GM21423 (cell line): Measurements from ENCODE around the gene PRDX3.
A peak's percentile ranks its signal among the peaks of the same experiment; 100 is the strongest.

Source experiments
- ATAC-seq: cut with Tn5 transposase; IDR thresholded peaks from one replicate; pipeline ENCODE4 v1.9.1; 2021; ENCODE audit warnings: mild to moderate bottlenecking, moderate library complexity; ENCODE audit not compliant: unreplicated experiment

The PRDX3 gene

DNA sequence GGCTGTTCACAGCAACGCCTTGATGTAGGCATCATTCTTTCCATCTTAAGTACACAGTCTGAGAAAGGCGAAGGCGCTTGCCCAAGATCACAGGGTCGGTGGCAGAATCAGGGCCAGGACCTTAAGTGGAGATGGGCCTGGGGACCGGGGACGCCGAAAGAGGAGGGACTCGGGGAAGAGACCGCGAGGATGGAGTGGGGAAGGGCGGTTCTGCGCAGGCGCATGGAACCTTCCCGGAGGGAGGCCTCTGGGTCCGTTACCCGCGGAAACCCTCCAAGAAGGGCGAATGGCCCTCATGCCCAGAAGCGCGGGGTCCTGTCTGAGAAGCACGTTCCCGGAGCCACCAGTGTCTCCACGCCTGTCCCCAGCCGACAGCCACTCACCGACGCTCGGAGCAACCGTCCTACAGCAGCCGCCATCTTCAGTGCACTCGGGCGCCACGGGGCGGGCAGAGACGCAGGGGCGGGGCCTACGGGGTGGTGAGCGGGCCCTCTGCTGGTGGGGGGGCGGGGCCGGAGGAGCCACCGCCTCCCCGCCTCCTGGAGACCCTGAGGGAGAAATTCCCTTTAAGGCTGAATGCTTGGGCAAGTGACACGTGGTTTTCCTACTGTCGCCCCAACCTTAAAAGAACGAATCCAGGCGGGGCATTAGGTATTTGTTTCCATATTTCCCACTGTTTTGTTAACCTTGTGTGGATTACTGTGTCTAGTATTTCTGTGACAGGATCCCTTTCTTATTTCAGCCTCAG, at the start of gene PRDX3:
Gene PRDX3 (minus strand): TSS at position 441 of the 748 bp plus-strand sequence. CDS start 22 bp downstream, at position 419.
- peak; percentile 94 for ATAC-seq

DNA sequence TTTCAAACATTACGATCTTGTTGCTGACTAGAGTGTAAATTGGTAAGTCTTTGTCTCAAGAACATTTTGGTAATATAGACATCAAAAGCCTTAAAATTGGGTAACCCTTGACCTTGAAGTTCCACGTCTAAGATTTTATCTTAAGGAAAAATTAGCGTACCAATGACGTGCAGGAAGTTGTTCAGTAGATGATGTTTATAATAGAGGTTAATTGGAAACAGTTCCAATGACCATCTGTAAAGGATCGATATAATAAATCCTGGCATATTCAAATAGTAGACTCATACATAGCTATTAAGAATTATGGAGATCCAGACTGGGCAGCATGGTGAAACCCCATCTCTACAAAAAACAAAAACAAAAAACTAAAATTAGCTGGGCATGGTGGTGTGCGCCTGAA, 49.2 kb upstream of the PRDX3 start:
- no peak for ATAC-seq

DNA sequence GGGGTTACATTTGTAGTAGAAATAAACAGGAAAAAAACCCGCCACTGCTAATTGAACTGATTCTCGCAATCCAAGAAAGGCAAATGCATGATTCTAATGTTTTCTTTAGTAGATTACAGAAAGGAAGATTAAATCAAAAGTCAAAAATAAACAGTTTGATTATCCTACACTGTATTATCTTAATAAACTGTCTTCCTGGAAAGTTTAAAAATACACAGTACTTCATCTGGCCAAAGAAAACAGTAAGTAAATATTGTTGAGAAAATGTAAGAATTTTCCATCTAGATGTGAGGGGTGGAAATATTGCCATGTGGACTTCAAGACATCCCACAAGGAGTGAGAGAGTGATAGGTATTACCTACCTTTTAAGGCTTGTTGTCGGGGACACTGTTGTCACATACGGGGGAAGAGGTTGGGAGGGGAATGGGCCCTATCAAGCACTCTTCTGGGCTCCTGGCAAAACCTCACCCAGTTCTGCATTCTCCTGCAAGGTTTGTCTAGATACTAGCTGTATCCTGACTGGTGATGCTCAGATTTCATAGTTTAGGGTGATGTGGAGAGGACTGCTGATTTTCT, 46.6 kb upstream of the PRDX3 start:
- ATAC-seq, result no peak

DNA sequence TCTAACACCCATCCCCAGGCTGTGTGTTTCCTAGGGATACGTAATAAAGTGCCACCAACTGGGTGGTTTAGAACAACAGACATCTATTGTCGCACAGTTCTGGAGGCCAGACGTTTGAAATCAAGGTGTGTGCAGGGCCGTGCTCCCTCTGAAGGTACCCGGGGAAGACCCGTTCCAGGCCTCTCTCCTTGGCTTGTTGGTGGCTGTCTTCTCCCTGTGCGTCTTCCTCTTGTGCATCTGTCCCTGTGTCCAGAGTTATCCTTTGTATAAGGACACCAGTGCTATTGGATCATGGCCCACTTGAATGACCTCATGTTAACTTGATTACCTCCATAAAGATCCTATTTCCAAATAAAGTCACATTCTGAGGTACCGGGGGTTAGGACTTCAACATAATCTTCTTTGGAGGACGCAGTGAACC, 44.4 kb upstream of the PRDX3 start:
- no peak for ATAC-seq

DNA sequence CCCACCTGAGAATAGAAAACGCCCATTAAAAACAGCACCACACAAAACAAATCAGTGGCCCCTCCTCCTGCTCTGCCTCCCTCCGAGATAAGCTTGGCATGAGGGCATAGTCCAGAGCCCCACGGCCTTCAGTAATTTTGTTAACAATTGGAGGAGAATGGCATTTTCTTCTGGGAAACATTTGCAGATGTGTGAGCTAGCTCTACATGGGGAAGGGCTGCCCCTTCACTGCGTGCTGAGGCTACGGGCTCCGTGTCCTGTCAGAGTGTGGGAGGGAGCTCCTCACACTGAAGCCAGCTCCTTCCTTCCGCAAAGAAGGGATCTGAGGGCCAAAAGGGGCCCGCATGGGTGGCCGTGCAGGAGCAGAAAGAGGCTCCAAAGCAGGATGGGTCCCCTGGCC, 43.9 kb upstream of the PRDX3 start:
- ATAC-seq, result no peak

DNA sequence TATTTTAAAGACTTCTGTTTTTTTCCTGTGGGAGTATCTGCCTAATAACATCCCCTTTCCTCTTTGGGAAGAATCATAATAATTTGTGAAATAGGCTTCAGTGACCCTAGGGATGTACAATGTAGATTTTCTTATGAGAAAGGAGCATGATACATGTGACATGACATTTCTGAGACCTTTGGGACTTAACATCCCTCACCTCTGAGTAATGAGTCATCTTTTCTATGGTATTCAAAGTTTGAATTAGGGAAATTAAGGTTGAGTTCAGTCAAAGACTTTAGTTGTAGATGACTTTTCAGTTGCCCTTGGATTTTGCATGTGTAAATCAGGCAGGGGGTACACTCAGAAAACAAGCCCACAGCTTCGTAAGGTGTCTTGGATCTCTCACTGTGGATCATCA, 43.1 kb upstream of the PRDX3 start:
- ATAC-seq, result no peak

DNA sequence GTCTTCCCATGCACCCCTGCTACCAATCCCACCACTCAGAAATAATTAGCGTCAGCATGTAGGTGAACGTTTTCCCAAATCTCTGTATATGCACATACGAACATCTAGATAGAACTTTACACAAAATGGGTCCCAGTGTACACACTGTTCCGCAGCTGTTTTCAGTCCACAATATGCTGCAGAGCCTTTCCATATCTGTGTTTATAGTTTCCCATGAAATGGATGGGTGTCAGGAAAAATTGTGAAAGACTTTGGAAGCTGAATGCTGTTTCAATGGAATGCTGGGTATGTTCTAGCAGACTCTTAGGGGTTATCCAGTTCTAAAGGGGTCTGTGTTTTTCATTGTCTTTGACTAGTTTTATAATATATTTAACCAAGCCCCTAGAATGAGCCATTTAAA, 42.6 kb upstream of the PRDX3 start:
- no peak for ATAC-seq

DNA sequence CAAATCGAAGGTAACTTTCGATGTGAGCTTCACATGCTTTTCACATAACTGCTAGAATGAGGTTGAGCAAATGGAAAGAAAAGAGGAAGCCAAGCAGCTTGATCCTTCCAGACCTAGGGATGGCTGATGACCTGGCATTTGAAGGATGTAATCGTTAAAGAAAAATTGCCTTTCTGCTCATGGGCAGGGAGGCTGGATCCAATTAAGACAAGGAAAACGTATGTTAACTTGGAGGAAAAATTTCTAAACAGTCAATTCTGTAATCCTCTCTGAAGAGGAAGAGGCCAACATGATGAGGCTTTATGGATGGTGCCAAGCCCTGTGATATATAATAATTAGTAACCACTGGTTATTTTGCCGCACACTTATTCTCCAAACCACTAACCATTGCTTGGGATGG, 41.3 kb upstream of the PRDX3 start:
- no peak for ATAC-seq

DNA sequence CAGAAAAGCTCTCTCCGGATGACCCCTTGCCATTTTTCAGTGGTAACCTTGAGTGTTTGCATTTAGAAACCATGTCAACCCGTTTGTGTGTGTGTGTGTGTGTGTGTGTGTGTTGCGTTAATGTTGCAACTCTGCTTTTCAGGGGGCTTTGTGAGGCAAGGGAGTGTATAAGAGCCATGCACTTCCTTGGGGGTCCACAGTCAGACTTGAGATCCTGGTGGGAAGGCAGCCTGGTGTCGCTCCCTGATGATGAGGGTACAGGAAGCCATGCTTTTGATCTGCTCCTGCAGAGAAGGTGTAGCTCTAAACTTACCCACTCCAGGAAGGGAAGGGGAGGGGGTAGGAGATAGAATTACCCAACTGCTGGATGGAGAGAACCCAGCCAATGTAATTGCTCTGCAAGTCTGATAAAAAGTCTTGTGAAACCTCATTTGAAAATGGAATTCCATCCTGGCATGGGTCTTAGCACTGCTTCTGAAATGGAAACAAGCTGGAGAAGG, 39.4 kb upstream of the PRDX3 start:
- ATAC-seq, result no peak

DNA sequence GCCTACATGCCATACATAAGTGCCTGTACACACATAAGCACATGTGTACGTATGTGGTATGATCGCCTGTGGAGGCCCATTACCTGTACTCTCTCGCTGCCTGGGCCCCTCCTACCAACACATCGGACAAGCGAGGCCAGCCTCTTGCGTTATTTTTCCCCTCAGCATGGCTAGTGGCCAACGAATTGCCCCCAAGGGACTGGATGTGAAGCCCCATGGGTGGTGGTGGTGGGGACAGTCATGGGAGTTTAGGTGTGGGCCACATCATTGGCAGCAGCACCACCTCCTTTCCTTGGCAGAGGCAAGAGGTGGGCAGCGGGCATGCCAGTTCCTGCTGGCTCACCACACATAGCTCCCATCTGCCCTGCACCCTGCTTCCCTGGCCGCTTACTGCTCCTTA, 38.8 kb upstream of the PRDX3 start:
- no peak for ATAC-seq

DNA sequence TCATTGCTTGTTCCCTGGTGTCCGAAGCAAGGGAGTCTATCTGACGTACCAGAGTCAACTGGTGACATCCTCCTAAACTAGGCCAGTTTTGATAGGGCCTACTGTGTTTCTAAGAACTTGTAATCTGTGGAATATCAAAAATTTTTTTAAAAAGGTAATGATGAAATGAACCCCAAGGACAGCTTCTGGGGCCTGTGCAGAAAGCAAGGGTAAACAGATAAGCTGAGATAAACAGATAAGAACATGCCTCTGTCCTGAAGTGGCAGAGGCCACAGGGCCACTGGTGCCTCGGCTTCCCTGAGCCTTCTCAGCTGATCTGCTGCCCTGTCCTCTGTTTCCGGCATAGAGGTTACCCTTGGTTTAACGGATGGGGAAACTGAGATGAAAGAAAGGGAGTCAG, 37.5 kb upstream of the PRDX3 start:
- no peak for ATAC-seq

DNA sequence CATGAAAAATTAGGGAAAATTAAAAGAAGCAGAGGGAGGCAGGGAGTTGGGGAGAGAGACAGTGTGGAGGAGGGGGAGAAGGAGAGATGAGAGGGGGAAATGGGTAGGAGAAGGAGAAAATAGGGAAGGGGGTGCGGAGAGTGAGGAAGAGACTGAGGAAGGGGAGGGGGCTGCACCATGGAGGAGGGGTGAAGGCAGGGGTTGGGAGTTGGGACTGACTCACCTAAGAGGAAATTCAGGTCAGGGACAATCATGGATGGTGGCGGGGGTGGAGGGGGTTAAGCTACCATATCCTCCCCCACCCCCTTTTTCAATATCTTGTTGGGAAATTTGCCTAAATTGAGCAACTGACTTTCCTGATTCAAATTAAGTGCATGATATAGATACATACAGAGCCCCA, 36.8 kb upstream of the PRDX3 start:
- no peak for ATAC-seq

DNA sequence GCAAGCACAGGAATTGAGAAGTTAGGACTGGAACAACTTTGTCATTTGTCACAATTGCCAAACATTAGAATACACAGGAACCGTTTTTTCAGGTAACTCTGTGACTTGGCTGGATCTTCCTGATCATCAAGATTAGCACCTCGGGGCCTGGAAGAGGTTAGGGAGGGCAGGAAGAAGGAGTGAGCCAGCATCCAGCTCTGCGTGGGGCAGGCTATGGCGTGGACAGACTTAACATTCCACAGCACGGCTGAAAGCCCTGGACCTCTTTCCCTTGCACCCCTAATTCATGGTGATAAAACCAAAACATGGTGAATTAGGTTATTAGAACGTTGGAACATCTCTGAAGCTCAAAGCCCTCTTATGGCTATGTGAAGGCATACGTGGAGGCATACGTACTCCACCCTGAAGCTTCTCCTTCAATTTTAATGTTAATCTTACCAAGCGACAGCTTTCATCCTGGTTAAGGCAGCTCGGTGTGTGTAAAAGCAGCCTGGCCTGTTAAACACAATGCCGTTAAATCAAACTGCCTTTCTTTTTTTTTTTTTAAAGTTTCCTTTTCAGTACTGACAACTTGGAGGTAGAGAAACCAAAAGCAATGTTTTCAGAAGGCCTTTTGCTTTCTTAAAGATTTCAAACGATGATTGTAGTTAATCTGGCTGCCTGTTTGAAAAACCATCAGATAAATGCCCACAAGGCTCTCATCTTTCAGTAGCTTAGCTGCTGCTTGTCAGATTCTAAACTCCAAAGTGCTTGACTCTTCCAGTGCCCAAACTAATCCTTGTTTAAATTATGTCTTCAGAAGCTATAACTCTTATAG, 33.2 kb upstream of the PRDX3 start:
- no peak for ATAC-seq

DNA sequence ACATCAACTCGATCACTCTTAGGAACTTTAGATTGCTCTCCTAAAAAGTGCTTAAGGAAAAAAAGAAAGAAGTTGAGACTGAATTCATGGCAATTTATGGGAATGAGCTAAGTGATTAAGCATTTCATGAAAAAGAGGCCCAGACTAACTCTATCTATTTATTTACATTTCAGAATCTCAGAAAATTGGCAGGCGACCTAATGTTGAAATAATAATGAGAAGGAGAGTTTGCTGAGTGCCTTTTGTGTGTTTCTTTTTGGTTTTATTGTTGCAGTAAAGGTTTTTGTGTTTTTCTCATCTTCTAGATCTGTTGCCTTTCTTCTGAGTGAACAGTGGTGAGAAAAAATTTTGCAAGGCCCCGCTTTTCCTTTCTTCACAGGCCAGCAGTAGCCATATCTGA, 32.6 kb upstream of the PRDX3 start:
- no peak for ATAC-seq

DNA sequence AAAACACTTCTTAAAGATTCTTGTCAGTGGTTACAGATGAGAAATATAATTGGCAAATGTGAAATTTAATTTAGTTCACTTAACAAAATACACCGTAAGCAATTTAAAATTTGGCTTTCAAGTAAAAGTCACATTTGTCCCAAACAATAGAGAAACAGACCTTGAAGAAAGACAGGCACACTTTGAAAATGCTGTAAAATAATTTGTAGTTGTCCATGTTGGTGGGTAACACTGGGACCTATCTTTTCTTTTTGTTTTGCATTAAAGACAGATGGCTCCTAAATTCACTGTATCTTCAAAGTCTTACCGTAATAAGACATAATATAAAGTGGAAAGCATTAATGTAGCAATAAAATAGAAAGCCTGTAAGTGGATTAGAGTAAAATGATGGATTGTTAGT, 32.0 kb upstream of the PRDX3 start:
- ATAC-seq, result no peak

DNA sequence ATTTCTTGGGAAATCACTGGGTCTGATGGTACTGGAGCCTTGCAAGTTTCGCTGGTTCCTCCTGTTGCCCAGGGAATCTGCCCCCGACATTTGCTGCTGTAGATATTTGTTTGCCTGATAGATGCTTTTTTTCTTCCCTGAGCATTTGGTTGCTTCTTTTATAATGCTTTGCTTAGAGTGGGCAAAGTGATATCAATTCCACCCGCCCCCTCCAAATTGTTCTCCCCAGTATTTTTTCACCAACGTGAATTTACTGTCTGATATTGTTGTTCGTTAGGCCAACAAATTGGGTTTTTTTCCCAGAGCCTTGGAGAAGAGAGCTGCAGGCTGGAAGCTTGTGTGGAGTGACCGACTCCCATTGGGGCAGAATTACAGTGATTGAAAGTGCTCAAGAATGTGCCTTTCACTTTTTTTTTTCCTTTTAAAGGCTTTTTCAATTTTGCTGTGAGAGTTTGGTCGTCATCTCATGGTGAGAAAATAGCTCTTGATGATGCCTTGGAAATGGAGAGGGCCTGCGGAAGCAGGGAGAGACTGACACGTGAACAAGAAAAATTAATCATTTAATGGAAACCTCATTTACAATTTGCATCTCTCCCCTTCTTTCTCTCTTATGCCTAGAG, 31.2 kb upstream of the PRDX3 start:
- no peak for ATAC-seq

DNA sequence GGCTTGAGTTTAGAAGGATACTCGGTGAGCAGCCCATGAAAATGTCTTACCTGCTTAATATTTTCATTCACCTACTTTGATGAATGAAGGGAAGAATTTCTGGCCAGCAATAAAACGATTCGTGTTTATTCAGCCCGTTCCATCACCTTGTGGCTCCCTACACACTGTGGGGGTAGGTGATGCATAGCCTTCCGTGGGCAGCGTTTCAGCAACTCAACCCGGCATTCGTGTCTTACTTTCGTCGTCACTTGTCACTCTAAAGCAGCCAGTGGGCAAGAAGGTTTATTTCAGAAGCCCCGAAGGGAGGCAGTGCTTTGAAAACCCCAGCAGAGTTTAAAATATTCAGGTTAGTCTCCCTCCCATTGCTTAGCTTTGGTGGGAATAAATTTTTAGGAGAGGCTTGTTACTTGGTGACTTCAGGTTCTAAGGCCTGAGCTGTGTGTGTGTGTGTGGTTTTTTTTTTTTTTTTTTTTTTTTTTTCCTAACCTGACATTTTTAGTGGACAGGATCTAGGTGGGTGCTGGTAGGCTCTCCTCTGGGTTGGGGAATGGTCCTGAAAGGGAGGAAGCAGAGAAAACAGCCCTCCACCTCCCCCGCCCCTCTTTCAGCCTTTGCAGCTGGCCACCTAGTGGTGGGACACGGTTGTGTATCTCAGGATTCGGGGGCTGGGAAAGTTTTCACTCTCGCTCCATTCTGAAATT, 30.6 kb upstream of the PRDX3 start:
- ATAC-seq, result no peak

DNA sequence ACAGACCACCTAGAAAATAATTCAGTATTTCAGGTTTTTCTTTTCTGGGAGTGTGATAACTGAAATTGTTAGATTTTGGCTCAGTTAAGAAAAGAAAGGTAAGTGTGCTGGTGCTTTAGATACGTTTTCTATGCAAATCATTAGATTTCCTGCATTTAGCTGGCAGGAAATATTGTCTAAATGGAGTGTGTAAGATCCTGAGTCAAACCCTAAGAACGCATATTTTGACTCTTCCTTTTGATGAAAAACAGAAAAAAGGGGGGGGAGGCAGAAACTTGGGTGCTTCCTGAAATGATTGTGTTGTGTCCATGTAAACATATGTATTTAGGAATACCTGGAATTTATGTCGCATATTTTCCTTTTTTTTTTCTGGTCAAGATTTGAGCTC, 29.9 kb upstream of the PRDX3 start:
- no peak for ATAC-seq

DNA sequence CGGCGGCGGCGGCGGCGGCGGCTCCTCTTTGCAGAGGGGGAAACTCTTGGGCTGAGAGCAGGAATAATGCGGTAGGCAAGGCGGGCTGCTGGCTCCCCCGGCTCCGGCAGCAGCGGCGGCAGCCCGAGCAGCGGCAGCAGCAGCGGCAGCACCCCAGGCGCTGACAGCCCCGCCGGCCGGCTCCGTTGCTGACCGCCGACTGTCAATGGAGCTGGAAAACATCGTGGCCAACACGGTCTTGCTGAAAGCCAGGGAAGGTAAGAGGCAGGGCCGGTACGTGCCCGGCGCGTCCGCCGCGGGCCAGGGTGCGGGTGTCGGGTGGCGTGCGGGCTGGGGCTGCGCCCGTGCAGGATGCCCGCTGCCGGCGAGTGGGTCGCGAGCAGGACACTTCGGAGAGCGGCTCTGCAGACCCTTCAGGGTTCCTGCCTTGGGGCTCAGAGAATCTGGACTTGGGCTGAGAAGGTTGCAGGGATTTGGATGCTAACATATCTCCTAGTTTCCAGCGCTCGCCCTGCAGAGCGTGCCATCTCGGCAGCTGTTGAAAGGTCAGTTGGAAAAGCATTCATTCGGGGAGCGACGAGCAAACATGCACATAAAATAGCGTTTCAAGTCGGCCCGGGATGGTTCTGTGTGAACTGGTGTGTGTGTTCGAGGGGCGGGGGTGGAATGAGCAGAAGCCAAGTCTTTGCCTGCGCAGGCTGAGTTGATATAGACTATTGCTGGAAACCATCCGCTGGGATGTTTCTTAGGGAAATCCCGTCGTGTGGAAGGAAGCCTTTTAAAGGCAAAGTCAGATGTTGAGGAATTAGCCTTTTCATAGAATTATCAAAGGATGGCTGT, 29.3 kb upstream of the PRDX3 start:
- peak; percentile 10 for ATAC-seq

DNA sequence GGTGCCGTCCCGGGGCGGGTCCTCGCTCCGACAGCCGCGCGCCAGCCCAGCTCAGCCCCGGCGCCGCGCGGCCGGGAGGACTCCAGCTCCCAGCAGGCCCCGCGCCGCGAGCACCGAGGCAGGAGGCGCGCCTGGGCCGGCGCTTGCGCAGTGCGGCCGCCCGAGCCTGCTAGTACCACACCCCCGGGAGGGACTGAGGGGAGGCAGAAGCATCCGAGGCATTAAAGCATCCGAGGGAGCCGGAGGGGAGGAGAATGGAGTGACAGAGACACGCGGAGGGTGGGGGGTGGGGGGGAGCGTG, 28.7 kb upstream of the PRDX3 start, which contains the start of gene GRK5:
Gene GRK5 (plus strand): TSS at position 206 of the 301 bp plus-strand sequence. CDS start 347 bp downstream, outside the sequence.
- peak; percentile 72 for ATAC-seq
